H1 (cell line): Measurements from ENCODE around the gene SMS. TPM values are rescaled to one million over a fixed set of nuclear protein-coding genes. Genes with fewer than 3 reads are reported as not detected.

ENCODE experiments used
- ASH2L ChIP-seq: fragments of 200-600, 300-600 bp; sonication (generic); IDR thresholded peaks from one replicate; pipeline ENCODE4 v1.7.1; 2017; ENCODE audit warnings: low read length
- ATF3 ChIP-seq: IDR thresholded peaks from 2 replicates; pipeline ENCODE4 v1.6.1; 2011; ENCODE audit warnings: low read depth, mild to moderate bottlenecking, low read length; ENCODE audit not compliant: insufficient read depth
- BRCA1 ChIP-seq: IDR thresholded peaks from 2 replicates; pipeline ENCODE4 v1.6.1; 2012; ENCODE audit warnings: low read depth, low read length, improper control_type of control experiment
- CTBP2 ChIP-seq: IDR thresholded peaks from 2 replicates; pipeline ENCODE4 v1.7.0; 2011; ENCODE audit warnings: borderline replicate concordance, mild to moderate bottlenecking, moderate library complexity, mixed read lengths, low read length; ENCODE audit not compliant: insufficient read depth, insufficient read length
- EP300 ChIP-seq, 2 experiments: IDR thresholded peaks; 1 replicate in 1 of 2; 2 replicates in 1 of 2; pipeline ENCODE4 v1.6.1; 2011 to 2012; ENCODE audit warnings: low read depth in 2 of 2, low read length in 2 of 2, mild to moderate bottlenecking in 2 of 2, borderline replicate concordance in 1 of 2, inconsistent platforms in 1 of 2, moderate library complexity in 1 of 2
- EZH2 ChIP-seq: fragments of 200-600 bp; sonication (generic); IDR thresholded peaks from 2 replicates; pipeline ENCODE4 v1.7.1; 2012; ENCODE audit warnings: low read depth, mild to moderate bottlenecking, moderate library complexity, low read length, inconsistent platforms; ENCODE audit not compliant: severe bottlenecking
- KDM1A ChIP-seq: fragments of 200-600, 300-600 bp; sonication (generic); IDR thresholded peaks from 2 replicates; pipeline ENCODE4 v1.7.1; 2016; ENCODE audit warnings: mild to moderate bottlenecking, low read length, borderline replicate concordance
- KDM5A ChIP-seq: fragments of 200-600 bp; IDR thresholded peaks from 2 replicates; pipeline ENCODE4 v1.7.1; 2012; ENCODE audit warnings: mild to moderate bottlenecking, low read length, inconsistent platforms, mixed read lengths
- POLR2AphosphoS5 ChIP-seq: IDR thresholded peaks from 2 replicates; pipeline ENCODE4 v1.6.1; 2011; ENCODE audit warnings: low read depth, low read length
- RFX5 ChIP-seq: IDR thresholded peaks from 2 replicates; pipeline ENCODE4 v1.6.1; 2011; ENCODE audit warnings: low read depth, low read length, improper control_type of control experiment, borderline replicate concordance
- SIRT6 ChIP-seq: IDR thresholded peaks from one replicate; pipeline ENCODE4 v1.7.1; 2012; ENCODE audit warnings: low read length, inconsistent platforms
- polyA plus RNA-seq, 7 experiments: library from polyadenylated mRNA; depleted of rRNA in 3 of 7; stranded (reverse) in 5 of 7; unstranded in 2 of 7; fragments of >200 nt in 5 of 7; fragments of 200-250 nt in 2 of 7; gene quantifications; 1 replicate in 5 of 7; 2 replicates in 1 of 7; 4 replicates in 1 of 7; pipeline versions ENCODE4 v1.2.1 to v1.2.3, GENCODE V29; 2011 to 2013; ENCODE audit warnings: missing spikeins in 2 of 7, mixed read lengths in 2 of 7
- total RNA-seq: library from RNA; stranded (reverse); fragmentation: NEBNext Ultra II Directional; extraction: Animal tissue kit (Norgen Biotek cat#: 25700); gene quantifications from 2 replicates; pipeline ENCODE4 v1.2.1, GENCODE V29; 2021

SMS gene
- total and polyA plus RNA-seq, 2 of the 8 experiments (the other 6 are each of a cell fraction or from before 2014, with no cell fraction given) = 66.3 to 256 TPM

GRCh38 chrX:21948897-21949578 is 8.5 kb downstream of the SMS start (continued):
- TF ChIP-seq EZH2 = no peak
- TF ChIP-seq RFX5 = no peak
- TF ChIP-seq KDM1A = no peak
- TF ChIP-seq BRCA1 = no peak
- no peak for TF ChIP-seq ASH2L
- TF ChIP-seq SIRT6 = no peak
- TF ChIP-seq EP300 (IDR thresholded peaks at IDR 0.05; ENCODE audit: borderline replicate concordance in 1 of 2, low read depth in 2 of 2, low read length in 2 of 2) = no peak
- no peak for TF ChIP-seq KDM5A
- TF ChIP-seq POLR2AphosphoS5 = no peak
- TF ChIP-seq CTBP2 = no peak
- no peak for TF ChIP-seq ATF3
